ENCODE measurements around the gene ACTR10. TPM values are rescaled to one million over a fixed set of nuclear protein-coding genes. Genes with fewer than 3 reads are reported as not detected.
A peak's percentile ranks its signal among the peaks of the same experiment; 100 is the strongest.

Gene ACTR10
- total and polyA plus RNA-seq, 2 donors (not counting 1 experiment from before 2014, with no cell fraction given) = 50.7 to 121 TPM

DNA sequence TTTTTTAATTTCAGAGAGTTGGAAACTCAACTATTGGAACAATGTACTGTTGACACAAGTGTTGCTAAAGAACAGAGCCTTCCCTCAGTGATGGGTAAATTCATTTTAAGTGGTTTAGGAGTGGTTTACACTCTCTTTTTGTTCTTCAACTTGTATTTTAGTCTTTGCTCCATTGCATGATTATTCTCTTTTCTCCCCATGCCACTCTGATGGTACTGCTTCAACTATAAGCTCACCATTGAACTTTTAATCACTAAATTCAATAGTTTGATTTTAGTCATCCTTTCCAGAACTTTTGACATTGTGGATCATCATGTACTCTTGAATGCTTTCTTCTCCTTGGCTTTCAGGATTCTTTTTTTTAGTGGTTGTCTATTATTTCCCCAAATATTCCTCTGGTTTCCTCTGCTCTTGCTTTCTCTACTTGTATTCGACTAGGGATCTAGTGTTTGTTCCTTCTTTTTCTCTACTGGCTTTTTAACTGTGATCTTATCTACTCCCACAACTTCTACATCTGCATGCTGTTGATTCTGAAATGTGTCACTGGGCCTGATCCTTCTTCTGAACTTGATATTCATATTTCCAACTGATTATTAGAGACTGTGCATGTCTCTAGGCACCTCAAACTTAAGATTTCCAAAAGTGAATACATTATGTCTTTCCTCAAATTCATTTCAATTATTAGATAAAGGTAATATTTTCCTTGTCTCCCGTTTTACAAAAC, 15.4 kb downstream of the ACTR10 start:
- Histone ChIP-seq H3K4me3 (replicated peaks in 1 of 4; ENCODE audit: control extremely low read depth in 1 of 4, insufficient read depth in 1 of 4, low read depth in 3 of 4, low read length in 4 of 4) (no peak overlapping the region), H3K79me2 (ENCODE audit: control insufficient read depth, insufficient read depth, low read length) (no peaks in the 10 kb centered on the region), H3K27ac (ENCODE audit: insufficient read depth, low read length) (no peak overlapping the region), H3K9ac (ENCODE audit: insufficient read depth, low read length) (no peak overlapping the region), H3K4me1 (ENCODE audit: control insufficient read depth, extremely low read depth, insufficient read depth, low read length) (no peaks in the 10 kb centered on the region), H2AFZ (ENCODE audit: low read length) (no peak overlapping the region), H3K27me3 (ENCODE audit: control insufficient read depth, insufficient read depth, low read length) (no peaks in the 10 kb centered on the region), H3K9me3 (ENCODE audit: control insufficient read depth, insufficient read depth, low read depth, low read length) (no peaks in the 10 kb centered on the region), H3K36me3 (ENCODE audit: control insufficient read depth, insufficient read depth, low read length) (no peaks in the 10 kb centered on the region), H4K20me1 (ENCODE audit: control insufficient read depth, extremely low read depth, insufficient read depth, low read length) (no peaks in the 10 kb centered on the region), H3K4me2 (ENCODE audit: extremely low read depth, insufficient read depth, low read length) (no peak overlapping the region)
- no peak for TF ChIP-seq EZH2 (IDR thresholded peaks at IDR 0.05; ENCODE audit: low read length, missing control alignments)
- TF ChIP-seq, protein P1, sequence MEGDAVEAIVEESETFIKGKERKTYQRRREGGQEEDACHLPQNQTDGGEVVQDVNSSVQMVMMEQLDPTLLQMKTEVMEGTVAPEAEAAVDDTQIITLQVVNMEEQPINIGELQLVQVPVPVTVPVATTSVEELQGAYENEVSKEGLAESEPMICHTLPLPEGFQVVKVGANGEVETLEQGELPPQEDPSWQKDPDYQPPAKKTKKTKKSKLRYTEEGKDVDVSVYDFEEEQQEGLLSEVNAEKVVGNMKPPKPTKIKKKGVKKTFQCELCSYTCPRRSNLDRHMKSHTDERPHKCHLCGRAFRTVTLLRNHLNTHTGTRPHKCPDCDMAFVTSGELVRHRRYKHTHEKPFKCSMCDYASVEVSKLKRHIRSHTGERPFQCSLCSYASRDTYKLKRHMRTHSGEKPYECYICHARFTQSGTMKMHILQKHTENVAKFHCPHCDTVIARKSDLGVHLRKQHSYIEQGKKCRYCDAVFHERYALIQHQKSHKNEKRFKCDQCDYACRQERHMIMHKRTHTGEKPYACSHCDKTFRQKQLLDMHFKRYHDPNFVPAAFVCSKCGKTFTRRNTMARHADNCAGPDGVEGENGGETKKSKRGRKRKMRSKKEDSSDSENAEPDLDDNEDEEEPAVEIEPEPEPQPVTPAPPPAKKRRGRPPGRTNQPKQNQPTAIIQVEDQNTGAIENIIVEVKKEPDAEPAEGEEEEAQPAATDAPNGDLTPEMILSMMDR (conservative IDR thresholded peaks at IDR 0.05 in 1 of 2, IDR thresholded peaks at IDR 0.05 in 1 of 2; ENCODE audit: low read depth in 1 of 2, low read length in 2 of 2) = no peak
- DNase-seq (ENCODE audit: low read depth in 2 of 2) = no peak

DNA sequence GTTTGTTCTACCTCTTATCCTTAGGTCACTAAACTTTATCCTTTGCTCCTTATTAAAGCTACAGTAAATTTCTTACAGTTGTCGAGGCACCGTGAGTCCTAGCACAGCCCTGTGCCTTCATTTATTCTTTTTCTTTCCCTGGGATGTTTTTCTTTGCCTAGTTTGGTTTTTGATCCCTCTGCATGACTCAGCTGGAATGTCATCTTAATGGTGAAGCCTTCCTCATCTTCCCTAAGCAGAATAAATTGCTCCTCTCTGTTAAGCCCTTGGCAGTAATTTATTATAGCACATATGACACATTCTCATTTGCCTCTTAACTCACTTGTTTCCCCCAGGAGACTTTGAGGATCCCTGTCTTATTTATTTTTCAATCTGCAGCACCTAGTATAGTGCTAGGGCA, 16.6 kb downstream of the ACTR10 start:
- Histone ChIP-seq H3K36me3 (ENCODE audit: control insufficient read depth, insufficient read depth, low read length) (no peaks in the 10 kb centered on the region), H3K4me1 (ENCODE audit: control insufficient read depth, extremely low read depth, insufficient read depth, low read length) (no peaks in the 10 kb centered on the region), H2AFZ (ENCODE audit: low read length) (no peak overlapping the region), H3K4me2 (ENCODE audit: extremely low read depth, insufficient read depth, low read length) (no peak overlapping the region), H3K4me3 (replicated peaks in 1 of 4; ENCODE audit: control extremely low read depth in 1 of 4, insufficient read depth in 1 of 4, low read depth in 3 of 4, low read length in 4 of 4) (no peak overlapping the region), H3K9me3 (ENCODE audit: control insufficient read depth, insufficient read depth, low read depth, low read length) (no peaks in the 10 kb centered on the region), H3K9ac (ENCODE audit: insufficient read depth, low read length) (no peak overlapping the region), H3K27ac (ENCODE audit: insufficient read depth, low read length) (no peak overlapping the region), H4K20me1 (ENCODE audit: control insufficient read depth, extremely low read depth, insufficient read depth, low read length) (no peaks in the 10 kb centered on the region), H3K27me3 (ENCODE audit: control insufficient read depth, insufficient read depth, low read length) (no peaks in the 10 kb centered on the region), H3K79me2 (ENCODE audit: control insufficient read depth, insufficient read depth, low read length) (no peaks in the 10 kb centered on the region)
- peak in 1 of 2 donors; percentile 55 for DNase-seq (ENCODE audit: low read depth in 2 of 2)
- TF ChIP-seq, protein P1 (conservative IDR thresholded peaks at IDR 0.05 in 1 of 2, IDR thresholded peaks at IDR 0.05 in 1 of 2; ENCODE audit: low read depth in 1 of 2, low read length in 2 of 2) = no peak
- no peak for TF ChIP-seq EZH2 (IDR thresholded peaks at IDR 0.05; ENCODE audit: low read length, missing control alignments)

DNA sequence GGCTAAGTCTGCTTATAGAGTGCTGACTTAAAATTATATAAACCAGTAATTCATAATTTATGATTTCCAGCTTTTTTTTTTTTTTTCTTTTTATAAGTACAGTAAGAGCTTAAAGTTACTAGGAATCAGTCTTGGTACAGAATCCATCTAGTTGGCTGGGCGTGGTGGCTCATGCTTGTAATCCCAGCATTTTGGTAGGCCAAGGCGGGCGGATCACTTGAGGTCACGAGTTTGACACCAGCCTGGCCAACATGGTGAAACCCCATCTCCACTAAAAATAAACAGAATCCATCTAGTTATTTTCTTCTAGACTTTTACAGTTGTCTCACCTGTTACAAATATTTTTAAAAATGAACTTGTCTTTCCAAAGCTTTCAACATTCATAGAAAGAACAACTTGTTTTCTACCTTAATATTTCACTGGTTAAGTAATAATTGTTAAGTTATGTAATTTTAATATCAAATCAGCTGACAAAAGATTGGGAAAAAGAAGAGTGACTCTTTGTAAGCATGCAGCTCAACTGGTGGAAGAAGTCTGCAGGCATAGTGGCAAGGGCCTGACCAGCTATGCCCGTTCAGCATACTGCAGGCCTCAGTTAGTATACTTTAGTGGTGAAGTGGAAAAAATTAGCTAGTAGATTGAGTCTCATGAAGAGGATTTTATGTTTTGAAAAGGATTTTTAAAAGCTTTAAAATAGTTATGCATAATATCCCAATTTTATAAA, 27.3 kb downstream of the ACTR10 start:
- Histone ChIP-seq H3K4me1 (ENCODE audit: control insufficient read depth, extremely low read depth, insufficient read depth, low read length) (no peaks in the 10 kb centered on the region), H3K27me3 (ENCODE audit: control insufficient read depth, insufficient read depth, low read length) (no peaks in the 10 kb centered on the region), H3K4me3 (replicated peaks in 1 of 4; ENCODE audit: control extremely low read depth in 1 of 4, insufficient read depth in 1 of 4, low read depth in 3 of 4, low read length in 4 of 4) (no peak overlapping the region), H2AFZ (ENCODE audit: low read length) (no peak overlapping the region), H3K79me2 (ENCODE audit: control insufficient read depth, insufficient read depth, low read length) (no peaks in the 10 kb centered on the region), H3K9me3 (ENCODE audit: control insufficient read depth, insufficient read depth, low read depth, low read length) (no peaks in the 10 kb centered on the region), H3K4me2 (ENCODE audit: extremely low read depth, insufficient read depth, low read length) (no peak overlapping the region), H3K27ac (ENCODE audit: insufficient read depth, low read length) (no peak overlapping the region), H3K36me3 (ENCODE audit: control insufficient read depth, insufficient read depth, low read length) (peaks cover 2% of the 10 kb centered on the region), H4K20me1 (ENCODE audit: control insufficient read depth, extremely low read depth, insufficient read depth, low read length) (no peaks in the 10 kb centered on the region), H3K9ac (ENCODE audit: insufficient read depth, low read length) (no peak overlapping the region)
- no peak for DNase-seq (ENCODE audit: low read depth in 2 of 2)
- no peak for TF ChIP-seq EZH2 (IDR thresholded peaks at IDR 0.05; ENCODE audit: low read length, missing control alignments)
- TF ChIP-seq, protein P1 (conservative IDR thresholded peaks at IDR 0.05 in 1 of 2, IDR thresholded peaks at IDR 0.05 in 1 of 2; ENCODE audit: low read depth in 1 of 2, low read length in 2 of 2) = no peak

Data from fibroblast of lung (primary cell).